OCI-LY7 (cell line): ENCODE measurements around the gene CACNB1. TPM values are rescaled to one million over a fixed set of nuclear protein-coding genes. Genes with fewer than 3 reads are reported as not detected.

ENCODE experiments used
- BruUV-seq: library from RNA; stranded (reverse); fragments of 400-500 nt; replicated peaks from 2 replicates; lab custom pipeline; 2021; lab: Mats Ljungman, UMichigan
- CTCF ChIA-PET: fragments of 300-600 bp; sonication (Branson Sonifier 250); formaldehyde crosslinking; loops from one replicate; lab custom pipeline; 2022; ENCODE audit warnings: antibody characterized with exemption; ENCODE audit not compliant: unreplicated experiment; lab: Charles Lee
- POLR2A ChIA-PET: fragments of 300-600 bp; sonication (Branson Sonifier 250); formaldehyde crosslinking; loops from one replicate; lab custom pipeline; 2022; ENCODE audit warnings: antibody characterized with exemption; lab: Charles Lee
- DNase-seq: peaks from one replicate; pipeline ENCODE4 v3.0.0-alpha.2; 2015; ENCODE audit warnings: low spot score
- H2AFZ ChIP-seq: fragments of 200-600 bp; sonication (generic), shearing (Covaris generic); 2 replicates; pipeline ENCODE4 v1.6.1; 2014; ENCODE audit warnings: mild to moderate bottlenecking, antibody characterized with exemption, low read length, moderate library complexity
- H3K27ac ChIP-seq: fragments of 200-600 bp; sonication (generic); 2 replicates; pipeline ENCODE4 v1.5.1; 2014; ENCODE audit warnings: mixed run types, low read depth, mild to moderate bottlenecking, moderate library complexity, low read length, inconsistent platforms; ENCODE audit not compliant: poor library complexity, severe bottlenecking
- H3K36me3 ChIP-seq: fragments of 200-600 bp; sonication (generic); 2 replicates; pipeline ENCODE4 v1.6.1; 2014; ENCODE audit warnings: mild to moderate bottlenecking, antibody characterized with exemption, low read length, moderate library complexity, mixed read lengths; ENCODE audit not compliant: insufficient read depth
- H3K4me1 ChIP-seq: fragments of 200-600 bp; sonication (generic); 2 replicates; pipeline ENCODE4 v1.5.1; 2014; ENCODE audit warnings: mild to moderate bottlenecking, low read length; ENCODE audit not compliant: insufficient read depth, poor library complexity, severe bottlenecking
- H3K4me2 ChIP-seq: fragments of 200-600 bp; sonication (generic); 2 replicates; pipeline ENCODE4 v1.6.1; 2014; ENCODE audit warnings: mild to moderate bottlenecking, low read length
- H3K4me3 ChIP-seq: fragments of 200-600 bp; sonication (generic); 2 replicates; pipeline ENCODE4 v1.5.1; 2014; ENCODE audit warnings: mild to moderate bottlenecking, low read depth, low read length; ENCODE audit not compliant: poor library complexity, severe bottlenecking
- H3K79me2 ChIP-seq: fragments of 200-600 bp; sonication (generic); 2 replicates; pipeline ENCODE4 v1.6.1; 2016; ENCODE audit warnings: low read depth, mild to moderate bottlenecking, low read length, moderate library complexity, mixed read lengths; ENCODE audit not compliant: insufficient read depth
- H3K9me2 ChIP-seq: fragments of 200-600 bp; sonication (generic); 2 replicates; pipeline ENCODE4 v1.6.1; 2016; ENCODE audit warnings: mild to moderate bottlenecking, low read length, mixed read lengths; ENCODE audit not compliant: insufficient read depth
- H3K9me3 ChIP-seq: fragments of 200-600 bp; sonication (generic); 2 replicates; pipeline ENCODE4 v1.6.1; 2014; ENCODE audit warnings: mild to moderate bottlenecking, mixed run types, low read length, mixed read lengths
- H4K20me1 ChIP-seq: fragments of 200-600 bp; sonication (generic); 2 replicates; pipeline ENCODE4 v1.6.1; 2014; ENCODE audit warnings: mild to moderate bottlenecking, antibody characterized with exemption, low read length, moderate library complexity, mixed read lengths; ENCODE audit not compliant: insufficient read depth
- EZH2phosphoT487 ChIP-seq: fragments of 200-600 bp; sonication (generic); IDR thresholded peaks from 2 replicates; pipeline ENCODE4 v1.6.1; 2018; ENCODE audit warnings: low read depth, borderline replicate concordance, mild to moderate bottlenecking, mixed run types, antibody characterized with exemption, low read length, moderate library complexity, mixed read lengths
- intact Hi-C: fragments of 100-400 bp; cut with micrococcal nuclease; formaldehyde crosslinking; loops from one replicate; pipeline ENCODE4 v1.10.0; 2022; ENCODE audit not compliant: unreplicated experiment
- total RNA-seq, 2 experiments: library from RNA; depleted of rRNA in 1 of 2; stranded (reverse); fragments of >200 nt in 1 of 2; shearing (Covaris generic) in 1 of 2; gene quantifications; 2 replicates each; pipeline ENCODE4 v1.2.3, GENCODE V29; 2014 to 2022
- TF ChIP-seq, protein P1 (sequence below): fragments of 200-600 bp; sonication (generic); conservative IDR thresholded peaks from 2 replicates; pipeline ENCODE4 v1.5.1; 2014; ENCODE audit warnings: mild to moderate bottlenecking, antibody characterized with exemption, low read length, moderate library complexity, mixed read lengths

The CACNB1 gene
- total RNA-seq, 2 experiments from 2014 or later: 23.7 to 30.9 TPM

- Histone ChIP-seq H3K9me2 (no peaks in the 10 kb centered on the region), H2AFZ (no peak overlapping the region), H3K79me2 (no peaks in the 10 kb centered on the region), H3K27ac (no peak overlapping the region), H3K4me2 (no peak overlapping the region), H3K36me3 (no peaks in the 10 kb centered on the region), H3K9me3 (no peaks in the 10 kb centered on the region), H3K4me3 (no peak overlapping the region), H4K20me1 (no peaks in the 10 kb centered on the region), H3K4me1 (peaks cover 8% of the 10 kb centered on the region)
- DNase-seq: no peak
- intact Hi-C loops: no loop called here
- POLR2A ChIA-PET: interaction anchor here (0.6 to 0.9 kb wide), 2 partner anchors 55 to 102 kb away, joined by 3 read pairs; no protein-coding TSS in a partner anchor
- no peak for TF ChIP-seq EZH2phosphoT487
- TF ChIP-seq, protein P1, sequence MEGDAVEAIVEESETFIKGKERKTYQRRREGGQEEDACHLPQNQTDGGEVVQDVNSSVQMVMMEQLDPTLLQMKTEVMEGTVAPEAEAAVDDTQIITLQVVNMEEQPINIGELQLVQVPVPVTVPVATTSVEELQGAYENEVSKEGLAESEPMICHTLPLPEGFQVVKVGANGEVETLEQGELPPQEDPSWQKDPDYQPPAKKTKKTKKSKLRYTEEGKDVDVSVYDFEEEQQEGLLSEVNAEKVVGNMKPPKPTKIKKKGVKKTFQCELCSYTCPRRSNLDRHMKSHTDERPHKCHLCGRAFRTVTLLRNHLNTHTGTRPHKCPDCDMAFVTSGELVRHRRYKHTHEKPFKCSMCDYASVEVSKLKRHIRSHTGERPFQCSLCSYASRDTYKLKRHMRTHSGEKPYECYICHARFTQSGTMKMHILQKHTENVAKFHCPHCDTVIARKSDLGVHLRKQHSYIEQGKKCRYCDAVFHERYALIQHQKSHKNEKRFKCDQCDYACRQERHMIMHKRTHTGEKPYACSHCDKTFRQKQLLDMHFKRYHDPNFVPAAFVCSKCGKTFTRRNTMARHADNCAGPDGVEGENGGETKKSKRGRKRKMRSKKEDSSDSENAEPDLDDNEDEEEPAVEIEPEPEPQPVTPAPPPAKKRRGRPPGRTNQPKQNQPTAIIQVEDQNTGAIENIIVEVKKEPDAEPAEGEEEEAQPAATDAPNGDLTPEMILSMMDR: no peak
- CTCF ChIA-PET: no interaction called here
- no TSS peak for BruUV-seq
Measured at GRCh38 chr17:39147221-39148185, 50.0 kb downstream of the CACNB1 start.

- ChIA-PET POLR2A (interaction anchor here (0.6 to 0.7 kb wide), 3 partner anchors 8 to 78 kb away, joined by 3 to 5 read pairs (median 3); no protein-coding TSS in a partner anchor), CTCF (no interaction called here)
- Histone ChIP-seq H3K79me2 (no peaks in the 10 kb centered on the region), H3K9me2 (no peaks in the 10 kb centered on the region), H3K36me3 (no peaks in the 10 kb centered on the region), H3K27ac (no peak overlapping the region), H3K9me3 (0 out of 2 replicates have a peak, but pooled peaks cover 4% of the 10 kb centered on the region), H3K4me2 (no peak overlapping the region), H3K4me3 (no peak overlapping the region), H3K4me1 (no peaks in the 10 kb centered on the region), H4K20me1 (no peaks in the 10 kb centered on the region), H2AFZ (no peak overlapping the region)
- TF ChIP-seq EZH2phosphoT487: no peak
- TF ChIP-seq, protein P1: no peak
- BruUV-seq: no TSS peak
- no peak for DNase-seq
- intact Hi-C loops: no loop called here
Measured at GRCh38 chr17:39146273-39146672, 51.2 kb downstream of the CACNB1 start.

GRCh38 chr17:39145143-39145542 lies 52.3 kb downstream of the CACNB1 start:
- Histone ChIP-seq H2AFZ (no peak overlapping the region), H3K9me2 (no peaks in the 10 kb centered on the region), H3K27ac (no peak overlapping the region), H3K79me2 (no peaks in the 10 kb centered on the region), H3K36me3 (no peaks in the 10 kb centered on the region), H3K4me1 (no peaks in the 10 kb centered on the region), H3K4me2 (no peak overlapping the region), H3K9me3 (0 out of 2 replicates have a peak, but pooled peaks cover 5% of the 10 kb centered on the region), H3K4me3 (no peak overlapping the region), H4K20me1 (no peaks in the 10 kb centered on the region)
- no peak for TF ChIP-seq EZH2phosphoT487
- TF ChIP-seq, protein P1: no peak
- ChIA-PET POLR2A (interaction anchor here (1.6 kb wide), 1 partner anchor 8 kb away, joined by 5 read pairs; no protein-coding TSS in a partner anchor), CTCF (no interaction called here)
- intact Hi-C loops: no loop called here
- BruUV-seq: no TSS peak
- DNase-seq: no peak
